Pancreas (tissue), 10 donors: ENCODE measurements around the gene LILRB4. TPM values are rescaled to one million over a fixed set of nuclear protein-coding genes. Genes with fewer than 3 reads are reported as not detected.

ENCODE experiments used
- ATAC-seq, 4 donors: fragments of 200-7000 bp; cut with Tn5 transposase; one replicate each; pipeline versions ENCODE4 v1.8.0 to v1.9.1; 2020; ENCODE audit warnings: mild to moderate bottlenecking in 4 of 4, moderate library complexity in 4 of 4
- DNase-seq, 6 donors: peaks; one replicate each; pipeline ENCODE4 v3.0.0-alpha.2; 2020
- FAIRE-seq: peaks from 2 replicates; lab custom pipeline; 2012; peaks lifted over from hg19 to GRCh38; lab: Jason Lieb, UNC
- H3K27ac ChIP-seq, 4 donors: fragments of 200-600 bp; sonication (generic); 1 replicate in 3 of 4; 2 replicates in 1 of 4; pipeline versions ENCODE4 v1.5.0 to v1.8.0; 2020
- H3K27me3 ChIP-seq, 4 donors: fragments of 200-600 bp; one replicate each; pipeline ENCODE4 v1.8.0; 2021
- H3K36me3 ChIP-seq, 3 donors: fragments of 200-600 bp; sonication (generic) in 1 of 3; one replicate each; pipeline versions ENCODE4 v1.5.0 to v1.8.0; 2020 to 2021
- H3K4me1 ChIP-seq, 3 donors: fragments of 200-600 bp; one replicate each; pipeline ENCODE4 v1.8.0; 2021
- H3K4me3 ChIP-seq, 4 donors: fragments of 200-600 bp; sonication (generic) in 2 of 4; one replicate each; pipeline versions ENCODE4 v1.5.0 to v1.8.0; 2020 to 2021
- H3K9me3 ChIP-seq, 4 donors: fragments of 200-600 bp; one replicate each; pipeline ENCODE4 v1.8.0; 2021
- WGBS, 2 donors: extraction: QIAGEN DNeasy Blood & Tissue Kit; methylation state at CpG; one replicate each; pipeline ENCODE4 v1.1.7; 2013; 5-methylcytosine and 5-hydroxymethylcytosine counted together
- intact Hi-C, 3 donors: fragments of 100-400 bp; cut with DNase I; formaldehyde crosslinking; loops; one replicate each; pipeline versions ENCODE4 v1.11.1 to v1.14.2; 2022
- polyA plus RNA-seq, 2 donors: library from polyadenylated mRNA; stranded (reverse); fragments of 200-250 nt; gene quantifications; one replicate each; pipeline ENCODE4 v1.2.3, GENCODE V29; 2013
- total RNA-seq, 6 donors: library from RNA; stranded (reverse); fragmentation: NEBNext Ultra II Directional in 4 of 6; extraction: Animal tissue kit (Norgen Biotek cat#: 25700) in 4 of 6; gene quantifications; one replicate each; pipeline versions ENCODE4 v1.2.1 to v1.2.4, GENCODE V29; 2021 to 2023
- TF ChIP-seq, protein P1 (sequence below), 4 donors: fragments of 200-600 bp; sonication (generic) in 3 of 4; IDR thresholded peaks; one replicate each; pipeline versions ENCODE4 v1.5.0 to v1.8.0; 2021; ENCODE audit warnings: antibody characterized with exemption in 4 of 4
- donor health status: healthy with polysubstance abuse.
- donor health status: DM: no; HTN: no; CAD: no; lungs with moderate emphysema.
- donor health status: DM: no; HTN: no; CAD: no.
- donor health status: control.
- donor health status: control.
- donor health status: Bipolar disorder and iron deficiency.
- donor health status: DM: yes; HTN: yes; CAD: no.
- donor health status: DM: no; HTN: no; CAD: no.
- donor health status: DM: no; HTN: no; CAD: no.
- donor health status: DM: yes; HTN: yes; CAD: no.

LILRB4 gene
- 10 to 100 TPM in 1 of 6 donors, 1 to 10 TPM in 2, under 1 TPM in 3; 0.28 to 11.1 (median 1.1) TPM for total RNA-seq
- polyA plus RNA-seq, result 1 to 10 TPM in 1 of 2 donors, under 1 TPM in 1; 0.80 to 1.2 TPM

- no peak within 1 kb of the TSS for H3K27ac ChIP-seq
- ATAC-seq (peak in 2 of 4 donors; percentile 73 to 76), DNase-seq (no peak), FAIRE-seq (no peak)
- peak within 1 kb of the TSS in 1 of 4 donors; percentile 10 for H3K4me3 ChIP-seq
- intact Hi-C loops, result no loop called here
- TF ChIP-seq, protein P1, sequence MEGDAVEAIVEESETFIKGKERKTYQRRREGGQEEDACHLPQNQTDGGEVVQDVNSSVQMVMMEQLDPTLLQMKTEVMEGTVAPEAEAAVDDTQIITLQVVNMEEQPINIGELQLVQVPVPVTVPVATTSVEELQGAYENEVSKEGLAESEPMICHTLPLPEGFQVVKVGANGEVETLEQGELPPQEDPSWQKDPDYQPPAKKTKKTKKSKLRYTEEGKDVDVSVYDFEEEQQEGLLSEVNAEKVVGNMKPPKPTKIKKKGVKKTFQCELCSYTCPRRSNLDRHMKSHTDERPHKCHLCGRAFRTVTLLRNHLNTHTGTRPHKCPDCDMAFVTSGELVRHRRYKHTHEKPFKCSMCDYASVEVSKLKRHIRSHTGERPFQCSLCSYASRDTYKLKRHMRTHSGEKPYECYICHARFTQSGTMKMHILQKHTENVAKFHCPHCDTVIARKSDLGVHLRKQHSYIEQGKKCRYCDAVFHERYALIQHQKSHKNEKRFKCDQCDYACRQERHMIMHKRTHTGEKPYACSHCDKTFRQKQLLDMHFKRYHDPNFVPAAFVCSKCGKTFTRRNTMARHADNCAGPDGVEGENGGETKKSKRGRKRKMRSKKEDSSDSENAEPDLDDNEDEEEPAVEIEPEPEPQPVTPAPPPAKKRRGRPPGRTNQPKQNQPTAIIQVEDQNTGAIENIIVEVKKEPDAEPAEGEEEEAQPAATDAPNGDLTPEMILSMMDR (IDR thresholded peaks at IDR 0.05), result no peak
- no peaks in the 10 kb centered on the region for H3K9me3 ChIP-seq
- WGBS, 2 donors, result 47% methylated on average over 7 of the region's 7 CpGs
- H3K4me1 ChIP-seq, result no peaks in the 10 kb centered on the region
- H3K36me3 ChIP-seq, result no peaks in the 10 kb centered on the region
- peaks cover 0 to 5% (median 0%) of the 10 kb centered on the region in 4 donors for H3K27me3 ChIP-seq
Observed at GRCh38 chr19:54662730-54663129, at the start of gene LILRB4. Gene LILRB4 (plus strand): TSS chr19:54662985. CDS start chr19:54663034, 49 bp downstream.

DNA sequence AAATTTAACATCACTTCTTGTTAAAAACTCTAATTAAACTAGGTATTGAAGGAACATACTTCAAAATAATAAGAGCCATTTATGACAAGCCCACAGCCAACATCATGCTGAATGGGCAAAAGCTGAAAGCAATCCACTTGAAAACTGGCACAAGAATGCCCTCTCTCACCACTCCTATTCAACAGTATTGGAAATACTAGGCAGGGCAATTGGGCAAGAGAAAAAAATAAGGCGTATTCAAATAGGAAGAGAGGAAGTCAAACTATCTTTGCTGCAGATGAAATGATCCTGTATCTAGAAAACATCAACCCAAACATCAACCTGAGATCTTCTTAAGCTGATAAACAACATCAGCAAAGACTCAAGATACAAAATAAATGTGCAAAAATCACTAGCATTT lies 48.1 kb upstream of the LILRB4 start:
- no peak for FAIRE-seq

GRCh38 chr19:54616057-54616456 lies 46.7 kb upstream of the LILRB4 start:
- Histone ChIP-seq H3K4me1 (no peaks in the 10 kb centered on the region), H3K27me3 (peaks cover 0 to 7% (median 0%) of the 10 kb centered on the region in 4 donors), H3K4me3 (no peak overlapping the region), H3K36me3 (no peaks in the 10 kb centered on the region), H3K27ac (no peak overlapping the region), H3K9me3 (no peaks in the 10 kb centered on the region)
- FAIRE-seq (no peak), ATAC-seq (no peak), DNase-seq (no peak)
- 42 to 50% methylated on average over 3 of the region's 3 CpGs for WGBS, 2 donors
- TF ChIP-seq, protein P1 (IDR thresholded peaks at IDR 0.05), result no peak
- intact Hi-C loops, result no loop called here

More for the DNA sequence above, 48.1 kb upstream of the LILRB4 start:
- H3K27me3 ChIP-seq, result peaks cover 0 to 7% (median 0%) of the 10 kb centered on the region in 4 donors
- TF ChIP-seq, protein P1 (IDR thresholded peaks at IDR 0.05), result no peak
- H3K9me3 ChIP-seq, result no peaks in the 10 kb centered on the region
- no peak overlapping the region for H3K4me3 ChIP-seq
- intact Hi-C loops, result no loop called here
- DNase-seq, result no peak
- no peaks in the 10 kb centered on the region for H3K36me3 ChIP-seq
- no peak for ATAC-seq
- WGBS, 2 donors, result 61 to 91% methylated on average over 1 of the region's 1 CpG
- H3K4me1 ChIP-seq, result no peaks in the 10 kb centered on the region
- H3K27ac ChIP-seq, result no peak overlapping the region

GRCh38 chr19:54616821-54617560 lies 45.8 kb upstream of the LILRB4 start:
- TF ChIP-seq, protein P1 (IDR thresholded peaks at IDR 0.05), result no peak
- FAIRE-seq (no peak), ATAC-seq (peak in 1 of 4 donors; percentile 42), DNase-seq (no peak)
- no peaks in the 10 kb centered on the region for H3K36me3 ChIP-seq
- intact Hi-C loops, result no loop called here
- H3K4me1 ChIP-seq, result no peaks in the 10 kb centered on the region
- H3K4me3 ChIP-seq, result no peak overlapping the region
- peaks cover 0 to 7% (median 0%) of the 10 kb centered on the region in 4 donors for H3K27me3 ChIP-seq
- WGBS, 2 donors, result 36 to 55% methylated on average over 5 of the region's 5 CpGs
- no peak overlapping the region for H3K27ac ChIP-seq
- no peaks in the 10 kb centered on the region for H3K9me3 ChIP-seq

- TF ChIP-seq, protein P1 (IDR thresholded peaks at IDR 0.05), result no peak
- no peak for FAIRE-seq
Observed at GRCh38 chr19:54620464-54620863, 42.3 kb upstream of the LILRB4 start.

More at GRCh38 chr19:54620464-54620863, 42.3 kb upstream of the LILRB4 start:
- H3K4me3 ChIP-seq, result no peak overlapping the region
- intact Hi-C loops, result no loop called here
- no peaks in the 10 kb centered on the region for H3K4me1 ChIP-seq
- H3K9me3 ChIP-seq, result no peaks in the 10 kb centered on the region
- ATAC-seq (no peak), DNase-seq (no peak)
- H3K27ac ChIP-seq, result no peak overlapping the region
- peaks cover 0 to 7% (median 0%) of the 10 kb centered on the region in 4 donors for H3K27me3 ChIP-seq
- 45 to 48% methylated on average over 4 of the region's 4 CpGs for WGBS, 2 donors
- H3K36me3 ChIP-seq, result no peaks in the 10 kb centered on the region
